Urinary bladder (tissue), 4 donors: ENCODE data around the gene TMPRSS9. TPM values are rescaled to one million over a fixed set of nuclear protein-coding genes. Genes with fewer than 3 reads are reported as not detected.
"Not testable (repeated sequence)": the region's sequence is repeated elsewhere in the genome, so short reads cannot be mapped to it uniquely, and the experiment has no call there.

ENCODE experiments used
- DNase-seq: peaks from one replicate; pipeline ENCODE4 v3.0.0-alpha.2; 2015; ENCODE audit errors: extremely low spot score
- H3K27ac ChIP-seq: one replicate; pipeline ENCODE4 v1.5.1; 2013; ENCODE audit warnings: low read depth, mild to moderate bottlenecking, moderate library complexity
- H3K36me3 ChIP-seq: one replicate; pipeline ENCODE4 v1.6.1; 2013; ENCODE audit warnings: mild to moderate bottlenecking, moderate library complexity; ENCODE audit not compliant: insufficient read depth
- H3K4me1 ChIP-seq: one replicate; pipeline ENCODE4 v1.6.1; 2013; ENCODE audit warnings: mild to moderate bottlenecking, moderate library complexity; ENCODE audit not compliant: insufficient read depth
- H3K4me3 ChIP-seq: one replicate; pipeline ENCODE4 v1.5.1; 2013; ENCODE audit warnings: low read depth, low read length
- WGBS: extraction: QIAGEN DNeasy Blood & Tissue Kit; methylation state at CpG from one replicate; pipeline ENCODE4 v1.1.7; 2013; 5-methylcytosine and 5-hydroxymethylcytosine counted together
- polyA plus RNA-seq: library from polyadenylated mRNA; stranded (reverse); fragments of 200-250 nt; gene quantifications from one replicate; pipeline ENCODE4 v1.2.3, GENCODE V29; 2013
- total RNA-seq: library from RNA; depleted of rRNA; stranded (reverse); fragments of >200 nt; gene quantifications from one replicate; pipeline ENCODE4 v1.2.3, GENCODE V29; 2014
- donor health status: healthy with polysubstance abuse.
- donor health status: healthy.

TMPRSS9 gene
- total and polyA plus RNA-seq, 2 donors: 0.06 to 0.11 TPM

- 89% methylated on average over 19 of the region's 19 CpGs for WGBS
- no peak overlapping the region for H3K4me3 ChIP-seq
- H3K36me3 ChIP-seq: no peaks in the 10 kb centered on the region
- DNase-seq: no peak
- no peak overlapping the region for H3K27ac ChIP-seq
- H3K4me1 ChIP-seq: peaks cover 3% of the 10 kb centered on the region
These were observed 93.5 kb downstream of the TMPRSS9 start for GRCh38 chr19:2453431-2454025.

GRCh38 chr19:2454199-2454961 is 94.3 kb downstream of the TMPRSS9 start:
- H3K4me3 ChIP-seq: no peak overlapping the region
- 90% methylated on average over 19 of the region's 19 CpGs for WGBS
- DNase-seq: no peak
- H3K27ac ChIP-seq: no peak overlapping the region
- no peaks in the 10 kb centered on the region for H3K36me3 ChIP-seq
- H3K4me1 ChIP-seq: peaks cover 3% of the 10 kb centered on the region

DNA sequence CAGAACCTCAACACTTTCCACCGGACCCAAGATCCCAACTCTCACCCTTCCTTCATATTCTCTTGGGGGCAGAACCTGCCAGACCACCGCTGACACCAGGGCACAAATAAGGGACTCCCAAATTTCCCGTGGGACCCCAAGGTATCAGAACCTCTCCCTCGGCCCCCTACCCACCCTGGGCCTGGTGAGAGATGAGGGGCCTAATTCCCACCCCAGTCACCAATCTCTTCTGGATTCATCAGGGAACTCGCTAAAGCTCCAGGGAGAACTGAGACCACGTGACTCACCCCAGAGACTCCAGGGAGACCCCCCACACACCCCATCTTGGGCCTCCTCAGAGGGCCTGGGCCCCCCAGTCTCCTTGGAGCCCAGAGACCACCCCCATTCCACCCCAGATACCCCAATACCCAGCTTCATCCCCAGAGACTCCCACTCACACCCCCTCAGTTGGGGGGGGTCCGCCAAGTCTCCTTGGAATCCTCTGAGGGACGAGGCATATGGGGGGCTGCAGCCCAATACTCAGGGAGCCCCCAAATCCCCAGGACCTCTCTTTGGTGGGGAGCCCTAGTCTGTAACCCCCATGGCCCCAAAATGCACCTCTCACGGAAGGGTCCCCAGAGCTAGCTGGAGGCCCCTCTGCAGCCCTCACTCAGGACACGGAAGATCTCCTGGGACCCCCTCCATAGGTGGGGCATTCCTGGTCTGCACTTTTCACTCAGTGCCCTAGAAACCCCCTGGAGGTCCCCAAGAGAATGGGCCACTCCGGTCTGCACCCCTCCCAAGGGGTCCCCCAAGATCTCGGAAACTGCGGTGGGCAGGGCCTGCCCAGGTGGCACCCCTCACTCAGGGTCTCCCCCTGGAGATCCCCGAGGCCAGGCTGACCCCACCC is 95.1 kb downstream of the TMPRSS9 start:
- Histone ChIP-seq H3K36me3 (no peaks in the 10 kb centered on the region), H3K27ac (no peak overlapping the region), H3K4me3 (peak overlapping the region; percentile 94), H3K4me1 (peaks cover 3% of the 10 kb centered on the region)
- no peak for DNase-seq
- WGBS: 67% methylated on average over 14 of the region's 14 CpGs

DNA sequence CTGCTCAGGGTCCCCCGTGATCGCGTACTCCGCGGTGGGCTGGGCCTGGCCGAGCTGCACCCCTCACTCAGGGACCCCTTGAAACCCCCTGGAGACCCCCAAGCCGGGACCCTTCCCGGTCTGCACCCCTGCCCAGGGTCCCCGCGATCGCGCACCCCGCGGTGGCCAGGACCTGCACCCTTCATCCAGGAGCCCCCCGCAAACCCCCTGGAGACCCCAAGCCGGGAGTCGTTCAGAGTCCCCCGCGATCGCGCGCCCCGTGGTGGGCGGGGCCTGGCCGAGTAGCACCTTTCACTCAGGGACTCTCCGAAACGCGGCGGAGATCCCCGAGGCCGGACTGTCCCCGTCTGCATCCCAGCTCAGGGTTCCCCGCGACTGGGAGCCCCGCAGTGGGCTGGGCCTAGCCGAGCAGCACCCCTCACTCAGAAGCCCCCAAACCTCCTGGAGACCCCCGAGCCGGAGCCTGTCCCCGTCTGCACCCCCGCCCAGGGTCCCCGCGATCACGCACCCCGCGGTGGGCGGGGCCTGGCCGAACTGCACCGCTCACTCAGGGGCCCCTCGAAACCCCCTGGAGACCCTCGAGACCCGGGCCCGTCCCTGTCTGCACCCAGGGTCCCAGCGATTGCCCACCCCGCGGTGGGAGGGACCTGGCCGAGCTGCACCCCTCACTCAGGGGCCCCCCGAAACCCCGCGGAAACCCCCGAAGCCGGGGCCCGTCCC is 95.9 kb downstream of the TMPRSS9 start:
- 1% methylated on average over 62 of the region's 62 CpGs for WGBS
- peaks cover 3% of the 10 kb centered on the region for H3K4me1 ChIP-seq
- H3K36me3 ChIP-seq: no peaks in the 10 kb centered on the region
- H3K4me3 ChIP-seq: peak overlapping the region; percentile 94
- DNase-seq: no peak
- no peak overlapping the region for H3K27ac ChIP-seq

GRCh38 chr19:2457394-2458037 is 97.5 kb downstream of the TMPRSS9 start:
- DNase-seq: no peak
- no peak overlapping the region for H3K4me3 ChIP-seq
- no peaks in the 10 kb centered on the region for H3K36me3 ChIP-seq
- H3K4me1 ChIP-seq: peaks cover 4% of the 10 kb centered on the region
- peak overlapping the region; percentile 28 for H3K27ac ChIP-seq
- WGBS: 92% methylated on average over 8 of the region's 8 CpGs

GRCh38 chr19:2458054-2458453 is 98.0 kb downstream of the TMPRSS9 start:
- H3K27ac ChIP-seq: no peak overlapping the region
- H3K36me3 ChIP-seq: no peaks in the 10 kb centered on the region
- DNase-seq: no peak
- 96% methylated on average over 5 of the region's 5 CpGs for WGBS
- peaks cover 4% of the 10 kb centered on the region for H3K4me1 ChIP-seq
- no peak overlapping the region for H3K4me3 ChIP-seq

- H3K36me3 ChIP-seq, DNase-seq, H3K4me1 ChIP-seq, H3K27ac ChIP-seq, H3K4me3 ChIP-seq: not testable (repeated sequence)
- 94% methylated on average over 10 of the region's 10 CpGs for WGBS
These were observed 98.7 kb downstream of the TMPRSS9 start for GRCh38 chr19:2458776-2459175.

DNA sequence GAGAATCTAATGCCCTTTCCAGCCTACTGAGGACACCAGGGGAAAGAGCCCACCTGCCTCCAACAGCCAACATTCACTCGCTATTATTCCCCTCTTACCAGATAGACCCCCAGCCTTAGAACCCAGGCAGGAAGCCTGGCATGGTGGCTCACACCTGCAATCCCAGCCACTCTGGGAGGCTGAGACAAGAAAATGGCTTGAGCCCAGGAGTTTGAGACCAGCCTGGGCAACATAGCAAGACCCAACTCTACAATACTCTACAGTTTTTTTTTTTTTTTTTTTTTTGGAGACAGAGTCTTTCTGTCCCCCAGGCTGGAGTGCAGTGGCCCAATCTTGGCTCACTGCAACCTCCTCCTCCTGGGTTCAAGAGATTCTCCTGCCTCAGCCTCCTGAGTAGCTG is 100.2 kb downstream of the TMPRSS9 start:
- Histone ChIP-seq H3K4me3 (no peak overlapping the region), H3K36me3 (no peaks in the 10 kb centered on the region), H3K4me1 (peaks cover 4% of the 10 kb centered on the region), H3K27ac (no peak overlapping the region)
- 98% methylated on average over 1 of the region's 1 CpG for WGBS
- DNase-seq: no peak

DNA sequence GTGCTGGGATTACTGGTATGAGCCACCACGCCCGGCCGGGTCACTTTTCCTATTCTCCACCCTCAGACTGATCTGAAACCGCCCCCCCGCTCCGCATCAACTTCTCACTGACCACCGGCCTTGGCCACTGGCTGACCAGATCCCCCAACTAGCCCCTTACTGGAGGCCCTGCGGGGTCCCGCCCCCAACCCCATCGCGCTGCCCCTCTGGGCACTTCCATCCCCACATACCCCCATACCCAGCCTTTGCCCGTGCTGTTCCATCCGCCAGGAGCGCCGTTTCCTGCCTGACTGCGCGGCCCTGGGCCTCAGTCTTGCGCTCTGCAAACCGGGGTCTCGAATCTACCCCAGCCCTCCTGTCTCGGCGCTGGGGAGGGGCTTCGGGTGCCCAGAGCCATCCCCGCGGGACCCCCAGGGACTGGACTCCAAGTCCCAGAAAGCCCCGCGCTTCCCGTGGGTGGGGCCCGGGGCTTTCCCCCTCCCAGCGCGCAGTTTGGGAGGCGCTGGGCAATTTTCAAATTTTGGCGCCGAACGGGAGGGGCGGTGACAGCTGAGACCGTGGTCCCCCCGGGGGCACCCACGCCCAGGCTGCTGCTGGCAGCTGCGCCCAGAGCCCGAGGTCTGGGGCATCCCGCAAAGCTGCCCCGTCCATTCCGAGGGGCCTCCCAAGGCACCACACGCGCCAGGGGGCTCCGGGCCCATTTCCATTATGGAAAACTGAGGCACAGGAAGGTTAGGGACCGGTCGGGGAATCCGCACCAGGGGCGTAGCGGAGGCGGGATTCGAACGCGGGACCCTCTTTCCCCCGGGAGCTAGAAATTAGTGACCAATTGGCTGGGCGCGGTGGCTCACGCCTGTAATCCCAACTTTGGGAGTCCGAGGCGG is 101.9 kb downstream of the TMPRSS9 start:
- 3% methylated on average over 62 of the region's 62 CpGs for WGBS
- Histone ChIP-seq H3K4me3 (peak overlapping the region; percentile 43), H3K4me1 (peaks cover 2% of the 10 kb centered on the region), H3K36me3 (no peaks in the 10 kb centered on the region), H3K27ac (no peak overlapping the region)
- DNase-seq: no peak

- Histone ChIP-seq H3K36me3 (no peaks in the 10 kb centered on the region), H3K4me1 (peaks cover 2% of the 10 kb centered on the region), H3K4me3 (peak overlapping the region; percentile 30), H3K27ac (no peak overlapping the region)
- DNase-seq: peak; percentile 87
- WGBS: 12% methylated on average over 46 of the region's 46 CpGs
These were observed 102.8 kb downstream of the TMPRSS9 start for GRCh38 chr19:2462635-2463421.

- 97% methylated on average over 5 of the region's 5 CpGs for WGBS
- DNase-seq, H3K27ac ChIP-seq, H3K4me3 ChIP-seq, H3K4me1 ChIP-seq, H3K36me3 ChIP-seq: not testable (repeated sequence)
These were observed 103.6 kb downstream of the TMPRSS9 start for GRCh38 chr19:2463694-2464093.
